Erythroblast (primary cell): ENCODE data around the gene LSG1.

Experiments
- DNase-seq, 2 experiments: peaks; one replicate each; lab custom pipeline; 2025; lab: John Stamatoyannopoulos, UW
- GATA1 ChIP-seq: IDR thresholded peaks from 2 replicates; pipeline ENCODE4 v1.6.1; 2011; ENCODE audit warnings: low read depth, mild to moderate bottlenecking, control low read depth, low read length, moderate library complexity
- POLR2A ChIP-seq: IDR thresholded peaks from 2 replicates; pipeline ENCODE4 v1.6.1; 2011; ENCODE audit warnings: mild to moderate bottlenecking, low read length

LSG1 gene

GRCh38 chr3:194682694-194683310, 10.8 kb upstream of the LSG1 start:
- no peak for TF ChIP-seq GATA1
- TF ChIP-seq POLR2A, result no peak
- DNase-seq, result peak; percentile 75 to 78

DNA sequence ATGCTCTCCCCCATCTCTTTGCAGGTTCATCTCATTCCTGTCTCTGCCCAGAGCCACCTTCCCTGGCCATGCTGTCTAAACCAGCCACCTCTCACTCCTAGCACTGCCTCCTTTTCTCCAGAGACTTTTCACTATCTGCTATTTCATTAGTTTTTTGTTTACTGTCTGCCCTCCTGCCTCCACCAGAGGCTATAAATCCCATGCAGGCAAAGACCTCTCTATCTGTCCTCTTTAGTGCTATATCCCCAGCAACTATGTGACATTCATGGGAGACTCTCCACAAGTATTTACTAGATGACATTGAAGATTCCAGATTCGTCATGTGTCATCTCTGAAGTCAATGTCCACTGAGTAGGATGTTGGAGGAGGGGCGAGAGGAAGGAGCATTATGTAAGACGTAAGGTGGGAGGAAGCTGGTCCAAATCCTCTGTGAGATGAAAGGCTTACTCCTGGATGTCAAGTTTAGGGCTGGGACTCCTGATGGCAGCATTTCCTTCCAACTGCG, 10.2 kb upstream of the LSG1 start:
- DNase-seq, result no peak
- TF ChIP-seq POLR2A, result no peak
- no peak for TF ChIP-seq GATA1

GRCh38 chr3:194680888-194681615, 9.1 kb upstream of the LSG1 start:
- TF ChIP-seq POLR2A (no peak), GATA1 (no peak)
- no peak for DNase-seq

DNA sequence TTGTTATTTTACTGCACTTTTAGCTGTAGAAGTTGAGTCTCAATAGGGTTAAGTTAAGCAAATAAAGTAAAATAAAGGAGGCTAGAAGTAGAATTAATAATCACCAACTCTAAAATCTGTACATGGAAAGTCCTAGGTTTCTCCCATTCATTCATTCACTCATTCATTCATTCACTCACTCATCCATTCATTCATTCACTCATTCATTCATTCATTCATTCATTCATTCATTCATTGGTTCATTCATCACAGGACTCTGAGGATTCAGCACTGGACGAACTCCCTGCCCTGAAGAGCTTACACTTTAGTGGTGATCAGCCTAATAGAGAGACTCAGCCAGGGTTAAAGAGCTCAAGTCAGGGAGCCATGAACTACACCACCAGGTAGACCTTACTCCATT, 4.5 kb upstream of the LSG1 start:
- no peak for TF ChIP-seq GATA1
- no peak for TF ChIP-seq POLR2A
- no peak for DNase-seq

DNA sequence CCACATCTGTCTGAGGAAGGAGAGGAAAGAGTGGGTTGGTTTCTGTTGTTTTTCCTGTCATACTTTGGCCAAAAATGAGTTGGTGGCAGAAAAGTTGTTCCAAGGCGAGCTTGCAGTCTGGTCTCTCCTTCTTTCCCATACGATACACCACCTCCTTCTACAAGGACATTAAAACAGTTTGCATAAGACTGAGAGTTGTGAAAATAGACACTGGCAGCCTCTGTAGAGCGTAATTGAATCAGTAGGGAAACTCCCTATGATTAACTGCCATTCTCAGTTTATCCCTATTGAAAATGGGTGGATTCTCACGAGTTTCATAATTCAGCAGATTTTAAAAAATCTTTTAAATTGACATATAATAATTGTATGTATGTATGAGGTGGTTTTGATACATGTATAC, 3.7 kb upstream of the LSG1 start:
- no peak for DNase-seq
- TF ChIP-seq GATA1 (no peak), POLR2A (no peak)

DNA sequence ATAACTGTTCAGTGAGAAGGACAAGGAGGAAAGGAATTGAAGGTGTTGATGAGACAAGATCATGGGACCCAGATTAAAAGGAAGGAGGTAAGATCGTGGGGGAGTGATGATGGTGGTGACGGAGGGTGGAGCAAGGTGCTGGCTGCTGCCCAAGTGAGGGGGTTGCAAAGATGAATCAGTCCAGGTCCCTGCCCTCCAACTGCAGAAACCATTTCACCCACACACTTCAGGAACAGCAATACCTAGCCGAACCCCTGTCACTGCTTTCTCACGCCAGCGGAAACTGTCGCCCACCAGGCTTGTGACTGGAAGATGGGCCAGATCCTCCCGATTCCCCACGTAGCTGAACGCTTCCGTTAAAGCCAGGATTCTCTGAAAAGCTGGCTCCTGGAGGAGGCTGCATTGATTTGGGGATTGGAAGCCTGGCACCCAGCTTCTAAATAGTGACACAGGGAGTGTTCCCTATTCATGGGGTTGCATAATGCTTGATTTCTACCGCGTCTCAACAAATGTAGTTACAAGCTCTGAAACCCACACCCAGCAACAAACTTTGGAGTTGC, 3.2 kb upstream of the LSG1 start:
- DNase-seq, result no peak
- no peak for TF ChIP-seq GATA1
- TF ChIP-seq POLR2A, result no peak

- TF ChIP-seq POLR2A (no peak), GATA1 (no peak)
- DNase-seq, result no peak
Observed at GRCh38 chr3:194673761-194674160, 1.8 kb upstream of the LSG1 start.

- no peak for TF ChIP-seq POLR2A
- no peak for TF ChIP-seq GATA1
- peak; percentile 36 to 51 for DNase-seq
Observed at GRCh38 chr3:194672876-194673275, 885 bp upstream of the LSG1 start.

- peak; percentile 60 to 73 for DNase-seq
Observed at GRCh38 chr3:194671511-194671899, 486 bp downstream of the LSG1 start.

DNA sequence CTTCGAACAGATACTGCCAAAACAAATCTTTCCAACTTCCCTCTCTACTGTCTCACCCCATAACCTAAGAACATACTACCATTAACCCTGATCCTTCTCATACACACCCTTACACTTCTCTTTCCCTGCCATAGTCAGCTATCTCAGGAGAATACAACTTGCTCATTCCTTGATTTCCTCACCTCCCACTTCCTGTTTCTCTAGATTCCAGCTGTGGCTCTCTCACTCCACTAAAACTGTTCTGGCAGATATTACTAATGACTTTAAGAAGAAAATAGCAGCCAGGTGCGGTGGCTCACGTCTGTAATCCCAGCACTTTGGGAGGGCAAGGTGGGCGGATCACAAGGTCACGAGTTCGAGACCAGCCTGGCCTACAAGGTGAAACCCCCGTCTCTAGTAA, 4.6 kb downstream of the LSG1 start:
- no peak for DNase-seq
- no peak for TF ChIP-seq GATA1

More at GRCh38 chr3:194671511-194671899, 486 bp downstream of the LSG1 start:
- TF ChIP-seq POLR2A (no peak), GATA1 (no peak)

DNA sequence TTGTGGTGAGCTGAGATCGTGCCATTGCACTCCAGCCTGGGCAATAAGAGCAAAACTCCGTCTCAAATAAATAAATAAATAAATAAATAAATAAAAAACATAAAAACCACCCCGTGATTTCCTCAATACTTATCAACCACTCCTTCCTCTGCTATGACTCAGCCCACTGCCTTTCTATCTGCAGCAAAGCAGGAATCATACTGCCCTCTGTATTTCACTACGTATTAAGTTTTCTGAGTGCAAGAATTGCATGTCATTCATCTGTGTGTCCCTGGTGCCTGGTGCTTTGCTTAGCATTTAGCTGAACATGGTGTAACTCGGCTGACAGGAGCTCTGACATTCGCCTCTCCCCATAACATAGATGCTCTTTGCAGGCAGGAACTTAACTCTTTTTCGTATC, 7.1 kb downstream of the LSG1 start:
- TF ChIP-seq POLR2A (no peak), GATA1 (no peak)
- DNase-seq, result peak; percentile 36 to 42

GRCh38 chr3:194661946-194662345, 10.0 kb downstream of the LSG1 start:
- TF ChIP-seq GATA1 (no peak), POLR2A (no peak)
- DNase-seq, result peak; percentile 30 to 40

- TF ChIP-seq POLR2A (no peak), GATA1 (no peak)
- DNase-seq, result peak; percentile 56 to 83
Observed at GRCh38 chr3:194661374-194661773, 10.6 kb downstream of the LSG1 start.

DNA sequence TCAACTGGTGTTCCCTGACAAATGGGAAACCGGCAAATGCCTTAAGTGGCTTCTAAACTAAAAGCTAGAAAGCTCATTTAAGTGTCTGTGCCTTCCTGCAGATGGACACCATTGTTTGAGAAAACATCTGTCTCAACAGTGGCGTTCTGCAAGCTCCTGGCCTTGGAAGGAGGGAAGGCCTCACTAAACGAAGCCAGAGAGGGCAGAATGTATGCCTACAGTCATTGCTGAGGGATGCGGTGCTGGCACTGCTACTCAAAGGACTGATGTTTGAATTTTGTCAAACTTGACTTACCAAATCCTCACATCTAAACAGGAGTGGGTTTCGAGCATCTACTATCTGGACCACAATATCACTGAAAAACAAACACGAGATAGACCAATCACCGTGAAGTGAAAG, 12.2 kb downstream of the LSG1 start:
- TF ChIP-seq GATA1, result no peak
- TF ChIP-seq POLR2A, result no peak
- DNase-seq, result no peak
